ENCODE measurements around the gene NACC1. TPM values are rescaled to one million over a fixed set of nuclear protein-coding genes. Genes with fewer than 3 reads are reported as not detected.

Gene NACC1
- total and polyA plus RNA-seq, 12 donors, result 12.4 to 67.0 (median 40.1) TPM

- Histone ChIP-seq H3K36me3 (replicated peaks in 1 of 2) (no peaks in the 10 kb centered on the region), H3K9me3 (replicated peaks in 1 of 3) (no peaks in the 10 kb centered on the region), H3K27me3 (no peaks in the 10 kb centered on the region), H3K4me3 (no peak overlapping the region), H3K27ac (no peak overlapping the region), H3K4me1 (replicated peaks in 1 of 2) (no peaks in the 10 kb centered on the region)
- TF ChIP-seq CTCF (IDR thresholded peaks at IDR 0.05) (no peak), POLR2A (IDR thresholded peaks at IDR 0.05) (no peak)
- intact Hi-C loops (cut with DNase I), result no loop called here
- no peak for DNase-seq
- WGBS, 4 donors, result 88 to 100% (median 93%) methylated on average over 4 of the region's 4 CpGs
These were observed 69.4 kb downstream of the NACC1 start for GRCh38 chr19:13187419-13187818.

GRCh38 chr19:13189600-13189999 is 71.5 kb downstream of the NACC1 start:
- 82 to 92% (median 86%) methylated on average over 4 of the region's 4 CpGs for WGBS, 4 donors
- H3K9me3 ChIP-seq (replicated peaks in 1 of 3), result no peaks in the 10 kb centered on the region
- H3K4me3 ChIP-seq, result no peak overlapping the region
- no peak overlapping the region for H3K27ac ChIP-seq
- intact Hi-C loops (cut with DNase I), result no loop called here
- no peaks in the 10 kb centered on the region for H3K4me1 ChIP-seq (replicated peaks in 1 of 2)
- no peak for TF ChIP-seq CTCF (IDR thresholded peaks at IDR 0.05)
- no peak for TF ChIP-seq POLR2A (IDR thresholded peaks at IDR 0.05)
- DNase-seq, result no peak
- no peaks in the 10 kb centered on the region for H3K36me3 ChIP-seq (replicated peaks in 1 of 2)
- H3K27me3 ChIP-seq, result no peaks in the 10 kb centered on the region

Other genes with a start within 250 kb of the NACC1 start
- gene DNASE2, start 236.8 kb upstream of the NACC1 start, total RNA-seq, result 10 to 100 TPM in 8 of 9 donors, 1 to 10 TPM in 1; 3.3 to 83.4 (median 53.8) TPM
- gene DNASE2, start 236.8 kb upstream of the NACC1 start, polyA plus RNA-seq, result 10 to 100 TPM; 13.6 to 22.2 (median 17.9) TPM
- under 1 TPM in 2 of 9 donors, not detected in 7; 0.23 to 0.83 TPM for gene KLF1, start 231.1 kb upstream of the NACC1 start, total RNA-seq
- under 1 TPM in 1 of 3 donors, not detected in 2; 0.24 TPM for gene KLF1, start 231.1 kb upstream of the NACC1 start, polyA plus RNA-seq
- 10 to 100 TPM; 23.7 to 78.4 (median 35.3) TPM for gene GCDH, start 227.1 kb upstream of the NACC1 start, total RNA-seq
- 10 to 100 TPM; 16.2 to 26.9 (median 22.5) TPM for gene GCDH, start 227.1 kb upstream of the NACC1 start, polyA plus RNA-seq
- under 1 TPM in 2 of 9 donors, not detected in 7; 0.78 to 0.91 TPM for gene SYCE2, start 199.0 kb upstream of the NACC1 start, total RNA-seq
- under 1 TPM; 0.16 to 0.24 (median 0.20) TPM for gene SYCE2, start 199.0 kb upstream of the NACC1 start, polyA plus RNA-seq
- 100 to 1,000 TPM in 1 of 9 donors, 10 to 100 TPM in 8; 40.6 to 102 (median 55.0) TPM for gene FARSA, start 184.6 kb upstream of the NACC1 start, total RNA-seq
- gene FARSA, start 184.6 kb upstream of the NACC1 start, polyA plus RNA-seq, result 10 to 100 TPM; 33.5 to 62.1 (median 36.0) TPM
- gene CALR, start 179.7 kb upstream of the NACC1 start, total RNA-seq, result 1,000 to 10,000 TPM in 2 of 9 donors, 100 to 1,000 TPM in 7; 271 to 1,489 (median 656) TPM
- 1,000 to 10,000 TPM in 1 of 3 donors, 100 to 1,000 TPM in 2; 224 to 1,230 (median 336) TPM for gene CALR, start 179.7 kb upstream of the NACC1 start, polyA plus RNA-seq
- gene RAD23A, start 172.4 kb upstream of the NACC1 start, total RNA-seq, result 100 to 1,000 TPM in 6 of 9 donors, 10 to 100 TPM in 3; 66.5 to 146 (median 111) TPM
- 100 to 1,000 TPM; 112 to 240 (median 206) TPM for gene RAD23A, start 172.4 kb upstream of the NACC1 start, polyA plus RNA-seq
- 100 to 1,000 TPM in 1 of 9 donors, 10 to 100 TPM in 8; 26.1 to 101 (median 48.5) TPM for gene GADD45GIP1, start 161.0 kb upstream of the NACC1 start, total RNA-seq
- gene GADD45GIP1, start 161.0 kb upstream of the NACC1 start, polyA plus RNA-seq, result 100 to 1,000 TPM in 2 of 3 donors, 10 to 100 TPM in 1; 16.5 to 213 (median 183) TPM
- gene DAND5, start 148.7 kb upstream of the NACC1 start, total RNA-seq, result 1 to 10 TPM in 5 of 9 donors, under 1 TPM in 4; 0.35 to 2.3 (median 1.1) TPM
- gene DAND5, start 148.7 kb upstream of the NACC1 start, polyA plus RNA-seq, result under 1 TPM; 0.27 to 0.34 (median 0.32) TPM
- gene NFIX, start 122.8 kb upstream of the NACC1 start, total RNA-seq, result 10 to 100 TPM in 8 of 9 donors, 1 to 10 TPM in 1; 1.3 to 72.8 (median 32.2) TPM
- 10 to 100 TPM in 1 of 3 donors, 1 to 10 TPM in 2; 4.9 to 18.0 (median 9.4) TPM for gene NFIX, start 122.8 kb upstream of the NACC1 start, polyA plus RNA-seq
- gene LYL1, start 15.4 kb upstream of the NACC1 start, total RNA-seq, result 10 to 100 TPM in 5 of 9 donors, 1 to 10 TPM in 4; 4.3 to 22.5 (median 10.5) TPM
- gene LYL1, start 15.4 kb upstream of the NACC1 start, polyA plus RNA-seq, result 10 to 100 TPM in 1 of 3 donors, 1 to 10 TPM in 1, under 1 TPM in 1; 0.38 to 18.7 (median 7.9) TPM
- 10 to 100 TPM; 13.4 to 48.0 (median 30.7) TPM for gene TRMT1, start 1.5 kb upstream of the NACC1 start, total RNA-seq
- gene TRMT1, start 1.5 kb upstream of the NACC1 start, polyA plus RNA-seq, result 100 to 1,000 TPM in 2 of 3 donors, 10 to 100 TPM in 1; 15.5 to 229 (median 120) TPM
- 10 to 100 TPM; 30.5 to 90.7 (median 62.2) TPM for gene STX10, start 32.1 kb downstream of the NACC1 start, total RNA-seq
- 100 to 1,000 TPM in 2 of 3 donors, 10 to 100 TPM in 1; 16.0 to 182 (median 159) TPM for gene STX10, start 32.1 kb downstream of the NACC1 start, polyA plus RNA-seq
- 100 to 1,000 TPM in 2 of 9 donors, 10 to 100 TPM in 6, 1 to 10 TPM in 1; 8.8 to 121 (median 59.3) TPM for gene IER2, start 32.1 kb downstream of the NACC1 start, total RNA-seq
- gene IER2, start 32.1 kb downstream of the NACC1 start, polyA plus RNA-seq, result 100 to 1,000 TPM in 1 of 3 donors, 10 to 100 TPM in 1, 1 to 10 TPM in 1; 7.4 to 120 (median 97.1) TPM

Measured in adrenal gland (tissue), 12 donors.